NCI-H1092 treated with DMSO at 0.1 percent for 48 hours (cell line): ENCODE measurements around the gene EMC6.

Source experiments
- DNase-seq: peaks from one replicate; lab custom pipeline; 2025; lab: John Stamatoyannopoulos, UW

EMC6 gene

GRCh38 chr17:3656353-3656752 is 12.3 kb upstream of the EMC6 start:
- no peak for DNase-seq

DNA sequence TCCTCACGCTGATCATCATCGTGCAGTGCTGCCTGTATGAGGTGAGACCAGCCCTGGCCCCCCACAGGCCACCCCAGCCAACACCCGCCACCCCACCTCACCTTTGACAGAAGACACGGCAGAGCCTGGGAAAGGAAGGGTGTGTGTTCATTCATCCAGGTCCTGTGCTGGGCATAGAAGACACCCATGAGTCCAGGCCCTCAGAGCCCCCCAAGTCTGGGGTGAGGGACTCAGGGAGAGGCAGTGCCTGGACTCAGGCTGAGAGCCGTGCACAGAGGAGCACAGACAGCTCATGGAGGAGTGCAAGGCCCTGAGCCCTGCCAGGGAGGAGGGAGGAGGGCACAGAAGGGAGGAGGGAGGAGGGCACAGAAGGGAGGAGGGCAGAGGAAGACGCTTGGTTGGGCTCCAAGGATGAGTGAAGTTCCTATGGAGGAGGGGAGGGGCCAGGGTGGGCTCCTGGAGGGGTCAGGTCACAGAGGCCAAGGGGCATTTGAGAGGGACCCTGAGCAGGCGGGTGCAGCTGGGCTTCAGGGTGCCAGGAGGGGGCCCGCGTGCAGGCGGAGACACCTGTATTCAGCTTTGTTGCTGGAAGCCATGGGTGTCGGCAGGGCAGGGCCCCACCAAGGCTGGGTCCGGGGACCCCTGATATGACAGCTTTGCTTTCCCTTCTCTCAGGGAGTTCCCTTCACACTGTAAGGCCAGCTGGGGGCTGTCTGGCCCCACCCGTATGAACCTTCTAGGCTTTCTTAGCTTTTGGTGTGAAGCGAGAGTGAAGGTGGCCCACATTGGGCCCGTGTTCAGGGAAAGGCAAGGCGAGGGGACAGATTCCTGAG is 11.6 kb upstream of the EMC6 start:
- DNase-seq = no peak

GRCh38 chr17:3657588-3657869 is 11.1 kb upstream of the EMC6 start:
- DNase-seq = no peak

- no peak for DNase-seq
These were observed 10.5 kb upstream of the EMC6 start for GRCh38 chr17:3657874-3658783.

DNA sequence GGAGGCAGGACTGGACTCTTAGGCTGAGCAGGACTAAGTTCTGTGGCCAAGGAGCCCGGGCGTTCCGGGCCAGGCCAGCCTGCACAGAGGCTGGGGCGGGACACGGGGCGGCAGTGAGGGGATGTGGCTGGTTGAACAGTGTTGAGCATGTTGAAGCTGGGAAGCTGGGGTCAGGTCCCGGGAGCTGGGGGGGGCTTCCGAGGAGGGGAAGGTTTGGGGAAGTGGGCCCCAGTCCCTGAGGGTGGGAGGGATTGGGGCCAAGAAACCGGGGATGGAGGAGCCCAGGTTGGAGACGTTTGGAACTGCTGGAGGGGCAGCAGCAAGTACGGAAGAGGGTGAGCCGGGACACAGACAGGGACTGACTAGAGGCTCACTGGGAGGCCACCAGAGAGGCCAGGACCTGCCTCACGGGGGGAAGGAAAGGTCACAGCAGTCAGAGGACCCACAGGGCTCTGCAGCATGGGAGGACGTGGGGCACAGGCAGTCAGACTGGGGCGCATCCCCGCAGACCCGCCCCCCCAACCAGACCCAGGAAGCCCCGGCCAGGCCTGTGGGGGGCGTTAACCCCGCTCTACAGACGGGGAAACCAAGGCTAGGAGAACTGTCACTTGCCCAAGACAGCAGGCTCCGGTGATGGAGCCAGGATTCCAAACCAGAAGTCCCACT is 9.7 kb upstream of the EMC6 start:
- DNase-seq = no peak

GRCh38 chr17:3659541-3660111 is 9.0 kb upstream of the EMC6 start:
- no peak for DNase-seq

- DNase-seq = no peak
These were observed 8.2 kb upstream of the EMC6 start for GRCh38 chr17:3660311-3660891.

GRCh38 chr17:3663102-3664011 is 5.3 kb upstream of the EMC6 start:
- no peak for DNase-seq

DNA sequence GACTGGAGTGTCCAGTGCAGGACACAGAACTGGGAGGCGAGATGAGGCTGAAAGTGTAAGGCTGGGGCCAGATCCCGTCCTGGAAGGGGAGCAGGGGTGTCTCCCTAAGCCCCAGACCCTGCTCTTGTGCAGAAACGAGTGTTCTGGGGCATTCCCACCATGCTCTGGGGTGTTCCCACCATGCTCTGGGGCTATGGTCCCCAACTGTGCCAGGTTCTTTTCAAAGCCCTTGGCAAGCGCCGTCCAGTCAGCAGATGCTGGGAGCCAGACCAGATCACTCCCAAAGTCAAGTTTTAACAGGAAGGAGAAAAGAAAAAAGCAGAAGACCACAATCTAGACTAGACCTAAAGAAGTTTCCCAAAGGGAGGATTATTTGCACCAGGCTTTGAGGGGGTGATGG is 2.8 kb upstream of the EMC6 start:
- DNase-seq = no peak

GRCh38 chr17:3666516-3666915 is 2.1 kb upstream of the EMC6 start:
- DNase-seq = no peak

DNA sequence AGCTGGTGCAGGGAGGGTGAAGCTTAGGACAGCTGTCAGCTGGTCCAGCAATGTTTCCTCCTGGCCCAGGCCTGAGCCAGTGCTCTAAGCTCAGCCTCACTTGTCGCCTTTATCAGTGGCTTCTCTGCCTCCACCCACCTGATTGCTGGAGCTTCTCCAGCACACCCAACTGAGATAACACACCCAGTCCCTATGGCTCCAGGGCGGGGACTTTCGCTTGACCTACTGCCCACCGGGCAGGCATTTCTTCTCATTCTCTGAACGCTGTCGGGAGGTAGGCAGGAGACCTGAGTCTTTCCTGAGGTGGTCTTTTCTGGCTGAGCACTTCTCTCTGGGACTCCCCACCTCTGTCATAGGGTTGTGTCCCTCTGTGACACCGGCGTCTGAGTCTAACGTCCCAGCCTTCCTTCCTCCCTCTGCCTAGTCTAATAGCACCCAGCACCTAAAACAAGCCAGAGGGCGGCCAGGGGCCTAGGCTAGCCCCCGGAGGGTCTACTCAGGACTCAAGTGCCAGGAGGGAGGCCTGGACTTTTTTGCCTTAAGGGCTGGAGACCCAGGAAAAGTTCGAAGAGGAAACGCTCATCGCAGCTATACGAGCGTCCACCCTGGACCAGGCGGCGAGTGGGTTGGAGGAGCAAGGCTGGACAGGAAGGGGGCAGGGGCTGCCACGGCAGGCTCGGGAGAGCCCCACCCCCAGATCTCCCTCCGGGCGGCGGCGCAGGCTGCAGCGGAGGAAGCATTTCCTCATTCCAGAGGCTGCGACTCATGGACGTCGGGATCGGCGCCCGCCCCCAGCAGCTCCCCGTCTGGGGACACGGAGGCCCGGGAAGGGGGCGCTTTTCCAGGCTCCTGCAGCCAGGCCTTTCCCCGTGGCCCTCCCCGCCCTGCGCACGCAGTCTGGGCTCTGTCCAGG is 990 bp upstream of the EMC6 start:
- DNase-seq = peak; percentile 32

GRCh38 chr17:3669085-3669347 is 404 bp downstream of the EMC6 start:
- DNase-seq = no peak

GRCh38 chr17:3669548-3669947 is 936 bp downstream of the EMC6 start:
- DNase-seq = no peak

DNA sequence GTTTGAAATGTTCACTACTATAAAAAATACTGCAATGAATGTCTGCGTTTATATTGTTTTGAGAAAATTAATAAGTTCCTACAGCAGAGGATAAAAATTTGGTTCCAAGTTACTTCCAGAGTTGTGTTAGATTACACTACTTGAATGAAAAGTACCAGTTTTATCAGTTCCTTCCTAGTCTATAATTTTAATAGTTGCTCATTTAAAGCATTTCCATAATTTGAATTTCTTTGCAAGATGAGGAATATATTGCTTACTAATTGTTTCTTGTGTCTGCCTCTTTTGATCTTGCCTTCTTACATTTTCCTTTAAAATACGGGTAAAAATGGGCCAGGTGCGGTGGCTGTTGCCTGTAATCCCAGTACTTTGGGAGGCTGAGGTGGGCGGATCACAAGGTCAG is 4.0 kb downstream of the EMC6 start:
- no peak for DNase-seq

GRCh38 chr17:3675886-3676285 is 7.3 kb downstream of the EMC6 start:
- DNase-seq = no peak

DNA sequence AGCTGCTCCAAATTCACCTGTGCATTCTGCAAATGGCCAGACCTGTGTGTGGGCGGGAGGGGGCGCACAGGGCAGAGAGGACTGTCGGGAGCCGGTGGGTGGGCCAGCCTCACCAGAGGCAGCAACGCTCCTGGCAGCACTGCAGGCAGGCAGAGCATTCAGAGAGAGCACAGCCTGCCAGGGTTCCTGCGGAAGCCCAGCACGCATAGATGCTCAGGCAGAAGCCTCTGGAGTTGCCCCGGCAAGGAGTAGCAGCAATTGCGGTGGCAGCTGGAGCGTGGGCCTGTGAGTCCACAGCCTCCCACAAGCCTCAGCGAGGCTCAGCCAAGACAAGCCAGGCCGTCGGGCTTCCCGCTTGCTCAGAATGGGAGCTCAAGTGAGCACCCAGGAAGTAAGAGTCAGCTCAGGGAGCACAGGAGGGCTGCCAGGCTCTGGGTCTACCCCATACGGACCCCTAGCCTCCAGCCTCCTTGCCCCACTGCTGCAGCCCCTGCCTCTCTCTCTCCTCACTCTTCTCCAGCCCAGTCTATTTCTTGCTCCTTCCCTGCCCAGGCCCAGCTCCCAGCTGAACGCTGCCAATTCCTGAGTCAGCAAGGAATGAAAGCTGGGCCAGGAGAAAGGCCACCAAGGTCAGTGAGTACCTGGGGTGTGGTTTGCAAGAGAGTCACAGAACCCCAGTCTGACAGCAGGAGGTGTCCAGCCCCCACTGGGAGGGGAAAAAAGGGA is 9.6 kb downstream of the EMC6 start:
- DNase-seq = no peak

DNA sequence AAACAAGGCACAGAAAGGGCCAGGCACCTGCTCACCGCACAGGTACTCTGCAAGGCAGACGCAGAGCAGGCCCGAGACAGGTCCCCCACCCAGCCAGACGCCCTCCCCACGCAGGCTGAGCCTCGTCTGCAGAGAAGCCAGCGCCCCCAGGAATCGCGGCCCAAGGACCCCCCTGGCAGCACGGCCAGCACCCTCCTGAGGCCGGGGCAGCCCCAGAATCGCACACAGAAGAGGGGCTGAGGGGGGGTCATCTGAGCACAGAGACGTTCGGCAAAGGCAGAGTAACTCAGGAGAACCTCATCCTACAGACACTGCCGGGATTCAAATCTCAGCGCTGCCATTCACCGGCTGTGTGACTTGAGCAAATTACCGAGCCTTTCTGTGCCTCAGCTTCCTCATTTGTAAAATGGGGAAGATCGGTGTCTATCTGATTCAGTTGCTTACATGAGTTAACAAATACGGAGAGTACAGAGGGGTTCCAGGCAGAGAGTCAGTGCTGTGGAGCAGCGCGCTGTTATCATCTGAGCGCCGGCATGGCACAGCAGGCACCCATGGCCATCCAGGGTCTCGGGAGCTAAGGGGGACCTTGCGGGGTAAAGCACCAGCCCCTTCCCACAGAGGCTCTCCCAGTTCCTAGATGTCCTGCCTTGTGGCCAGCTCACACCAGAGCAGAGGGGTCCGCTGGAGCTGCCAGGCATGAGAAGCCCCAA is 10.4 kb downstream of the EMC6 start:
- no peak for DNase-seq

DNA sequence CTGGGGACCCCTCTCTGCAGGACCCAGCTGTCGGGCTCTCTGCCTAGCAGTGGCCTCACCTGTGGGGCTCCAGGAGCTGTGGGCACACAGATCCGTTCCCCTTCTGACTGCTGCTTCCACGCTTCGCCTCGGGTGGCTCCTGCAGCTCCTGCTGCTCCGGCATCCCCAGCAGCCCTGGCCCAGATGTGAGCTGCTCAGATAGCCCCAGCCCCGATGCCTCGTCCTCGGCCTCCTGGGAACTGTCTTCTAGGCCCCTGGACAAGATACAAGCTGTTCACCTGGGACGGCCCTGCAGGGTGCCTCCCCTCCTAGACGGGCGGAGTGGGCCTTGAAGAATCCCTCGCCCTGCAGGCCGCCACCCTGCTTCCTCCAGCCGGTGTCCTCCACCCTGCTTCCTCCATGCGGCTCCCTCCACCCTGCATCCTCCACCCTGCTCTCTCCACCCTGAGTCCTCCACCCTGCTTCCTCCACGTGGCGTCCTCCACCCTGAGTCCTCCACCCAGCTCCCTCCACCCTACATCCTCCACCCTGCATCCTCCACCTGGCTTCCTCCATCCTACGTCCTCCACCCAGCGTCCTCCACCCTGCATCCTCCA is 11.0 kb downstream of the EMC6 start:
- DNase-seq = no peak

GRCh38 chr17:3681057-3681456 is 12.4 kb downstream of the EMC6 start:
- DNase-seq = no peak
